ENCODE measurements around the gene TMEM179. TPM values are rescaled to one million over a fixed set of nuclear protein-coding genes. Genes with fewer than 3 reads are reported as not detected.

The TMEM179 gene
- total and polyA plus RNA-seq, 2 of the 8 experiments (the other 6 are each of a cell fraction or from before 2014, with no cell fraction given), result 2.9 to 4.0 TPM

DNA sequence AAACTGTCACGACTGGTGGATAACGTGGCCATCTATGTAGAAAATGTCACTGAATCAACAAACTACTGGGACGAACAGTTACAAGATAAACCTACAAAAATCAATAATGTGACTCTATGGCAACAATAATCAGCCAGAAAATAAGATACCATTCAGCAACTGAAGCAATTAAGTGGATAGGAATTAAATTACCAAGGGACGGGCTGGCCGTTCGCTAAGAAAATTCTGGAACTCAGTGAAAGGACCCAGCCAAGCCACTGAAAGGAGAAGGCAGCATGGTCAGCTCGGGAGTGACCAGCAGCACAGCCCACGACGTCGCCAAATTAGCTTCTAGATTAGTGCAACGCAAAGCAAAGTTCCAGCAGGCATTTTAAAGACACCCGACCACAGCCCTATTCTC lies 33.6 kb upstream of the TMEM179 start:
- POLR2A ChIA-PET (ENCODE audit: partially characterized antibody), result no interaction called here
- no peak overlapping the region for H4K8ac ChIP-seq (ENCODE audit: extremely low read depth, insufficient read depth, low read length)
- FAIRE-seq, result no peak
- no peak overlapping the region for H3K4me2 ChIP-seq (ENCODE audit: insufficient read depth in 1 of 2, low read depth in 2 of 2, low read length in 2 of 2)
- H2BK120ac ChIP-seq (replicated peaks; ENCODE audit: low read depth, low read length), result no peak overlapping the region
- no peak overlapping the region for H3K27ac ChIP-seq (ENCODE audit: low read depth, low read length)
- no peak overlapping the region for H3K56ac ChIP-seq (replicated peaks; ENCODE audit: insufficient read length, low read depth, low read length)
- H3K36me3 ChIP-seq (ENCODE audit: control insufficient read depth in 2 of 4, insufficient read depth in 4 of 4, low read length in 3 of 4), result no peaks in the 10 kb centered on the region
- no peak overlapping the region for H3K4ac ChIP-seq (replicated peaks; ENCODE audit: insufficient read length, low read depth, low read length)
- H3K18ac ChIP-seq (ENCODE audit: extremely low read depth, low read length), result no peak overlapping the region
- TF ChIP-seq FOSL1 (IDR thresholded peaks at IDR 0.05; ENCODE audit: insufficient read depth, low read depth, low read length), result no peak
- no peak for TF ChIP-seq EGR1 (IDR thresholded peaks at IDR 0.05; ENCODE audit: borderline replicate concordance, low read depth, low read length)
- no peak for TF ChIP-seq JUN (IDR thresholded peaks at IDR 0.05; ENCODE audit: low read depth, low read length)
- TF ChIP-seq, protein P1, sequence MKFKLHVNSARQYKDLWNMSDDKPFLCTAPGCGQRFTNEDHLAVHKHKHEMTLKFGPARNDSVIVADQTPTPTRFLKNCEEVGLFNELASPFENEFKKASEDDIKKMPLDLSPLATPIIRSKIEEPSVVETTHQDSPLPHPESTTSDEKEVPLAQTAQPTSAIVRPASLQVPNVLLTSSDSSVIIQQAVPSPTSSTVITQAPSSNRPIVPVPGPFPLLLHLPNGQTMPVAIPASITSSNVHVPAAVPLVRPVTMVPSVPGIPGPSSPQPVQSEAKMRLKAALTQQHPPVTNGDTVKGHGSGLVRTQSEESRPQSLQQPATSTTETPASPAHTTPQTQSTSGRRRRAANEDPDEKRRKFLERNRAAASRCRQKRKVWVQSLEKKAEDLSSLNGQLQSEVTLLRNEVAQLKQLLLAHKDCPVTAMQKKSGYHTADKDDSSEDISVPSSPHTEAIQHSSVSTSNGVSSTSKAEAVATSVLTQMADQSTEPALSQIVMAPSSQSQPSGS (IDR thresholded peaks at IDR 0.05; ENCODE audit: low read length), result no peak
- no peak overlapping the region for H3K9ac ChIP-seq (replicated peaks in 1 of 4; ENCODE audit: extremely low read depth in 1 of 4, low read depth in 3 of 4, low read length in 3 of 4)
- H4K91ac ChIP-seq (replicated peaks; ENCODE audit: insufficient read length, low read length), result no peak overlapping the region
- no peaks in the 10 kb centered on the region for H3K79me2 ChIP-seq (ENCODE audit: control insufficient read depth in 1 of 2, insufficient read depth in 2 of 2, low read length in 2 of 2)
- no peak overlapping the region for H2BK20ac ChIP-seq (ENCODE audit: low read length)
- no peaks in the 10 kb centered on the region; a peak in 1 of 7 replicates for H3K27me3 ChIP-seq (replicated peaks in 1 of 4; ENCODE audit: control insufficient read depth in 3 of 4, extremely low read depth in 1 of 4, insufficient read depth in 3 of 4, low read length in 3 of 4)
- CTCF ChIA-PET (ENCODE audit: partially characterized antibody), result no interaction called here
- H2BK12ac ChIP-seq (ENCODE audit: low read depth, low read length), result no peak overlapping the region
- no peak overlapping the region for H2BK15ac ChIP-seq (ENCODE audit: low read length)
- H3K4me1 ChIP-seq (replicated peaks in 1 of 4; ENCODE audit: control insufficient read depth in 3 of 4, insufficient read depth in 4 of 4, low read length in 3 of 4), result no peaks in the 10 kb centered on the region
- H3K23ac ChIP-seq (ENCODE audit: insufficient read length), result no peak overlapping the region
- no peak overlapping the region for H2AFZ ChIP-seq (ENCODE audit: low read length)
- H4K5ac ChIP-seq (ENCODE audit: insufficient read length, low read depth, low read length), result no peak overlapping the region
- no peaks in the 10 kb centered on the region for H4K20me1 ChIP-seq (replicated peaks in 1 of 2; ENCODE audit: control insufficient read depth in 1 of 2, insufficient read depth in 2 of 2, low read length in 2 of 2)
- no peak overlapping the region for H3K4me3 ChIP-seq (ENCODE audit: extremely low read depth in 1 of 4, insufficient read depth in 2 of 4, low read depth in 3 of 4, low read length in 4 of 4)
- WGBS, 2 experiments (ENCODE audit: extremely low coverage in 1 of 2, insufficient coverage in 1 of 2, insufficient read length in 1 of 2, insufficient replicate concordance in 2 of 2, low coverage in 1 of 2, low lambda C conversion rate in 2 of 2, missing lambda C conversion rate in 1 of 2), result 85% methylated on average over 12 of the region's 12 CpGs; no CpG with 5 or more reads in 1 of the 2 experiments
- H2AK5ac ChIP-seq (ENCODE audit: low read depth, low read length), result no peak overlapping the region
- H3K14ac ChIP-seq (ENCODE audit: insufficient read length), result no peak overlapping the region
- no peaks in the 10 kb centered on the region for H3K79me1 ChIP-seq (ENCODE audit: low read depth, low read length)
- DNase-seq (ENCODE audit: low read depth in 1 of 2, low spot score in 2 of 2), result no peak
- no peak overlapping the region for H2BK5ac ChIP-seq (ENCODE audit: low read depth, low read length)
- no peaks in the 10 kb centered on the region for H3K9me3 ChIP-seq (ENCODE audit: insufficient read depth in 2 of 2, low read depth in 1 of 2, low read length in 1 of 2)
- H3K23me2 ChIP-seq (ENCODE audit: low read depth, low read length), result no peaks in the 10 kb centered on the region

Data from H1 (cell line).